ENCODE measurements around the gene GMDS. TPM values are rescaled to one million over a fixed set of nuclear protein-coding genes. Genes with fewer than 3 reads are reported as not detected.

Gene GMDS
- total and polyA plus RNA-seq, 2 of the 8 experiments (the other 6 are each of a cell fraction or from before 2014, with no cell fraction given) = 16.8 to 50.0 TPM

DNA sequence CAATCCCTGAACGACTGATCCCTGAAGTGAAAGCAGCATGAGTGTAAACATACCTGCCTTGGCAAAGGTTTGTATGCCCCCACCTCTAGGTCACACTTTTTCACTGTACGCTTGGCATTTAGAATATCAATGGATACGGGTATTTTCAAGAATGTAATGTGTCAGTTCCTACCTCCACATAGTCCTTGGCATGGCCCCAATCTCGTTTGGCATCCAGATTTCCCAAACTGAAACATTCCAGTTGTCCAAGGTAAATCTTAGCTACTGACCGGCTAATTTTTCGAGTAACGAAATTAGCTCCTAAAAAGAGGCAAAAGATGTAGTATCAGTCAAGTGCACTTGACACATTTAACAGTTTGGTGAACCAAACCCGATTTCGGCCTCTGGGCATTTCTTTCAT is 315.5 kb downstream of the GMDS start:
- Histone ChIP-seq H3K9me3 (ENCODE audit: insufficient read depth in 2 of 2, low read depth in 1 of 2, low read length in 1 of 2) (no peaks in the 10 kb centered on the region; a peak in 1 of 4 replicates), H3K14ac (ENCODE audit: insufficient read length) (no peak overlapping the region), H3K4me2 (ENCODE audit: insufficient read depth in 1 of 2, low read depth in 2 of 2, low read length in 2 of 2) (no peak overlapping the region), H2BK120ac (replicated peaks; ENCODE audit: low read depth, low read length) (no peak overlapping the region), H2BK15ac (ENCODE audit: low read length) (no peak overlapping the region), H3K27ac (ENCODE audit: low read depth, low read length) (no peak overlapping the region), H3K36me3 (ENCODE audit: control insufficient read depth in 2 of 4, insufficient read depth in 4 of 4, low read length in 3 of 4) (peaks cover 0 to 4% (median 0%) of the 10 kb centered on the region in 4 experiments; a peak in 1 of 8 replicates), H2BK5ac (ENCODE audit: low read depth, low read length) (no peak overlapping the region), H3K9ac (replicated peaks in 1 of 4; ENCODE audit: extremely low read depth in 1 of 4, low read depth in 3 of 4, low read length in 3 of 4) (no peak overlapping the region), H3K27me3 (replicated peaks in 1 of 4; ENCODE audit: control insufficient read depth in 3 of 4, extremely low read depth in 1 of 4, insufficient read depth in 3 of 4, low read length in 3 of 4) (peaks cover 0 to 1% (median 0%) of the 10 kb centered on the region in 4 experiments; a peak in 1 of 7 replicates), H3K79me2 (ENCODE audit: control insufficient read depth in 1 of 2, insufficient read depth in 2 of 2, low read length in 2 of 2) (no peaks in the 10 kb centered on the region), H3K79me1 (ENCODE audit: low read depth, low read length) (no peaks in the 10 kb centered on the region), H4K8ac (ENCODE audit: extremely low read depth, insufficient read depth, low read length) (no peak overlapping the region), H3K4me1 (replicated peaks in 1 of 4; ENCODE audit: control insufficient read depth in 3 of 4, insufficient read depth in 4 of 4, low read length in 3 of 4) (peaks cover 0 to 4% (median 4%) of the 10 kb centered on the region in 4 experiments; a peak in 4 of 7 replicates), H2BK20ac (ENCODE audit: low read length) (no peak overlapping the region), H2BK12ac (ENCODE audit: low read depth, low read length) (no peak overlapping the region), H4K5ac (ENCODE audit: insufficient read length, low read depth, low read length) (no peak overlapping the region), H2AFZ (ENCODE audit: low read length) (no peak overlapping the region), H3K56ac (replicated peaks; ENCODE audit: insufficient read length, low read depth, low read length) (no peak overlapping the region), H3K18ac (ENCODE audit: extremely low read depth, low read length) (no peak overlapping the region), H2AK5ac (ENCODE audit: low read depth, low read length) (no peak overlapping the region), H3K23me2 (ENCODE audit: low read depth, low read length) (peaks cover 2% of the 10 kb centered on the region; the same call in 1 of the 2 replicates), H4K20me1 (replicated peaks in 1 of 2; ENCODE audit: control insufficient read depth in 1 of 2, insufficient read depth in 2 of 2, low read length in 2 of 2) (no peaks in the 10 kb centered on the region), H3K4me3 (ENCODE audit: extremely low read depth in 1 of 4, insufficient read depth in 2 of 4, low read depth in 3 of 4, low read length in 4 of 4) (no peak overlapping the region), H3K4ac (replicated peaks; ENCODE audit: insufficient read length, low read depth, low read length) (no peak overlapping the region), H4K91ac (replicated peaks; ENCODE audit: insufficient read length, low read length) (no peak overlapping the region), H3K23ac (ENCODE audit: insufficient read length) (no peak overlapping the region)
- 96% methylated on average over 9 of the region's 9 CpGs; no CpG with 5 or more reads in 1 of the 2 experiments for WGBS, 2 experiments (ENCODE audit: extremely low coverage in 1 of 2, insufficient coverage in 1 of 2, insufficient read length in 1 of 2, insufficient replicate concordance in 2 of 2, low coverage in 1 of 2, low lambda C conversion rate in 2 of 2, missing lambda C conversion rate in 1 of 2)
- ChIA-PET POLR2A (ENCODE audit: partially characterized antibody) (no interaction called here), CTCF (ENCODE audit: partially characterized antibody) (interaction anchor here (1.2 kb wide), 1 partner anchor 17 kb away, joined by 3 read pairs; no protein-coding TSS in a partner anchor)
- FAIRE-seq (no peak), DNase-seq (ENCODE audit: low read depth in 1 of 2, low spot score in 2 of 2) (no peak)
- TF ChIP-seq HDAC2 (IDR thresholded peaks at IDR 0.05; ENCODE audit: borderline replicate concordance in 1 of 2, low read depth in 2 of 2, low read length in 2 of 2) (no peak), ZNF274 (IDR thresholded peaks at IDR 0.05; ENCODE audit: borderline replicate concordance, extremely low read depth, low read length) (no peak), CTBP2 (IDR thresholded peaks at IDR 0.05; ENCODE audit: borderline replicate concordance, insufficient read depth, insufficient read length, low read length) (no peak), BCL11A (IDR thresholded peaks at IDR 0.05; ENCODE audit: low read depth in 2 of 2, low read length in 2 of 2) (no peak), YY1 (IDR thresholded peaks at IDR 0.05; ENCODE audit: low read depth, low read length) (no peak), SIRT6 (IDR thresholded peaks at IDR 0.05; ENCODE audit: low read length) (no peak), TAF7 (optimal IDR thresholded peaks at IDR 0.05; ENCODE audit: borderline replicate concordance, low read depth, low read length) (no peak), GABPA (IDR thresholded peaks at IDR 0.05; ENCODE audit: borderline replicate concordance, insufficient read depth, low read length) (no peak), KDM5A (IDR thresholded peaks at IDR 0.05; ENCODE audit: low read length) (no peak), BACH1 (IDR thresholded peaks at IDR 0.05; ENCODE audit: low read length) (no peak), RFX5 (IDR thresholded peaks at IDR 0.05; ENCODE audit: borderline replicate concordance, low read depth, low read length) (no peak), TBP (IDR thresholded peaks at IDR 0.05; ENCODE audit: low read depth, low read length) (no peak)
- TF ChIP-seq, protein P1, sequence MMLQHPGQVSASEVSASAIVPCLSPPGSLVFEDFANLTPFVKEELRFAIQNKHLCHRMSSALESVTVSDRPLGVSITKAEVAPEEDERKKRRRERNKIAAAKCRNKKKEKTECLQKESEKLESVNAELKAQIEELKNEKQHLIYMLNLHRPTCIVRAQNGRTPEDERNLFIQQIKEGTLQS (IDR thresholded peaks at IDR 0.05; ENCODE audit: insufficient read depth, low read depth, low read length) = no peak
